Muscle layer of colon (tissue), 2 donors: ENCODE measurements around the gene PPP2R2C.

ENCODE experiments used
- H3K27ac ChIP-seq: one replicate; pipeline ENCODE4 v1.7.0; 2013; ENCODE audit warnings: low read depth, mild to moderate bottlenecking, low read length, moderate library complexity
- H3K27me3 ChIP-seq, 2 donors: one replicate each; pipeline ENCODE4 v1.7.0; 2013; ENCODE audit warnings: low read length in 2 of 2, mild to moderate bottlenecking in 2 of 2; ENCODE audit not compliant: insufficient read depth in 2 of 2, control insufficient read depth in 1 of 2
- H3K36me3 ChIP-seq: one replicate; pipeline ENCODE4 v1.7.0; 2013; ENCODE audit warnings: mild to moderate bottlenecking, low read length; ENCODE audit not compliant: insufficient read depth
- H3K4me1 ChIP-seq: one replicate; pipeline ENCODE4 v1.7.0; 2013; ENCODE audit warnings: mild to moderate bottlenecking, low read length; ENCODE audit not compliant: insufficient read depth
- H3K4me3 ChIP-seq, 2 donors: one replicate each; pipeline ENCODE4 v1.7.0; 2013; ENCODE audit warnings: low read length in 2 of 2, low read depth in 1 of 2, mild to moderate bottlenecking in 1 of 2, moderate library complexity in 1 of 2
- H3K9ac ChIP-seq: one replicate; pipeline ENCODE4 v1.7.0; 2013; ENCODE audit warnings: low read length
- H3K9me3 ChIP-seq: one replicate; pipeline ENCODE4 v1.7.0; 2013; ENCODE audit warnings: mild to moderate bottlenecking, low read length
- donor health status: abdominal sarcoma.
- donor health status: Adenocarcinoma of cecum.

PPP2R2C gene

GRCh38 chr4:6426571-6427438 is 45.6 kb downstream of the PPP2R2C start:
- Histone ChIP-seq H3K9ac (no peak overlapping the region), H3K9me3 (no peaks in the 10 kb centered on the region), H3K4me3 (no peak overlapping the region), H3K27me3 (peaks cover 0 to 4% of the 10 kb centered on the region in 2 donors), H3K4me1 (no peaks in the 10 kb centered on the region), H3K27ac (no peak overlapping the region), H3K36me3 (no peaks in the 10 kb centered on the region)

- Histone ChIP-seq H3K9me3 (no peaks in the 10 kb centered on the region), H3K27me3 (peaks cover 0 to 4% of the 10 kb centered on the region in 2 donors), H3K36me3 (no peaks in the 10 kb centered on the region), H3K9ac (no peak overlapping the region), H3K27ac (no peak overlapping the region), H3K4me3 (no peak overlapping the region), H3K4me1 (no peaks in the 10 kb centered on the region)
These were observed 46.5 kb downstream of the PPP2R2C start for GRCh38 chr4:6425911-6426310.

DNA sequence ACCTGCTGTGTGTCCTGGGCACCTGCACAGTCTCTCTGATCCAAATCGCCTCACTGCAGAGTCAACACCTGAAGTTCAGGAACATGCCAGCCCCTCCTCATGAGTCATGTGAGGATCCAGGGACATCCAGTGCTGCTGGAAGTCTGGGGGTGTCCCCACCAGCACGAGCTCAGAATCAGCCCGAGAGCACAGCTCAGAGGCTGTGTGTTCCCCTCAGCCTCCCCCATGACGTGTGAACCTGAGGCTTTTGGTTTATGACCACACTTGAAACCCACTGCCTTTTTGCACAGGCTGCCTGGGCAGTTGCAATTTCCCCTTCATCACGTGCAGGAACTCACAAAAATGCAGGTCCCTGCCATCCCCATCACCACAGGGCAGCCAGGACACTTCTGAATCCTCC is 47.1 kb downstream of the PPP2R2C start:
- no peak overlapping the region for H3K27ac ChIP-seq
- no peak overlapping the region for H3K4me3 ChIP-seq
- H3K4me1 ChIP-seq: no peaks in the 10 kb centered on the region
- no peaks in the 10 kb centered on the region for H3K36me3 ChIP-seq
- H3K9me3 ChIP-seq: no peaks in the 10 kb centered on the region
- H3K9ac ChIP-seq: no peak overlapping the region
- H3K27me3 ChIP-seq: peaks cover 0 to 4% of the 10 kb centered on the region in 2 donors

DNA sequence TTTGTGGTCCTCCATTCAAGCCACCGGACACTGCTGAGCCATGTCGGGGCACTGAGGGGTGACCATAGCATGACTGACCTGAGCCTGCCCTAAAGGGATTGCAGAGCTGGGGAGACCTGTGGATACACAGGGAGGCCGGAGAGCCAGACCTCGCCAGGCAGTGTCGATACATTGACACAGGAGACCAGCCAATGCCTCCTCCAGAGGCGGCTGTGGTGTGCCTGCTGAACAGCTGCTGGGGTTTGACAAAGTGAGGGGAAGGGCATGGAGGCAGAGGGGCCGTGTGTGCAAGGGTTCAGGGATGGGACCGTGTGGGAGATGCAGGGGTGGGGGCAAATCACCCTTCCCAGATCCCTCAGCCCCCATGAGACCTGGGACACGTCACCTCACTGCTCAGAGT is 48.0 kb downstream of the PPP2R2C start:
- Histone ChIP-seq H3K27ac (no peak overlapping the region), H3K36me3 (no peaks in the 10 kb centered on the region), H3K27me3 (peaks cover 0 to 4% of the 10 kb centered on the region in 2 donors), H3K4me1 (no peaks in the 10 kb centered on the region), H3K4me3 (no peak overlapping the region), H3K9ac (no peak overlapping the region), H3K9me3 (no peaks in the 10 kb centered on the region)

DNA sequence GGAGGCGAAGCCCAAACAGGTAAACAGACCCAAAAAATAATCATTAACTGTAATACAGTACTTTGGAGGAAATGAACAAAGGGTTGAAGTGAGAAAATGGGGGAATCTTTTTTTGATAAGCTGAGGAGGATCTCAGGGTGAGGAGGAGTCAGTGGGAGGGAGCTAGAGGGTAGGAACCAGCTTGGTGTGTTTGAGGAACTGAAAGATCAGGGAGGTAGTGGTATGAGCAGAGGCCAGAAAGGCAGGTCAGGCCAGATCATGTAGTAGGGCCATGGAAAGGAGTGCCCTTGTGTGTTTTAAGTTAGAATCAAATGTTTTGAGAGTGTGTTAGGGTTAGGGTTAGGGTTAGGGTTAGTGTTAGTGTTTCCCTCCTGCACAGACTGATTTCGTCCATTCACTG is 48.8 kb downstream of the PPP2R2C start:
- no peak overlapping the region for H3K4me3 ChIP-seq
- no peaks in the 10 kb centered on the region for H3K9me3 ChIP-seq
- H3K9ac ChIP-seq: no peak overlapping the region
- no peaks in the 10 kb centered on the region for H3K4me1 ChIP-seq
- H3K27me3 ChIP-seq: peaks cover 0 to 4% of the 10 kb centered on the region in 2 donors
- no peak overlapping the region for H3K27ac ChIP-seq
- H3K36me3 ChIP-seq: no peaks in the 10 kb centered on the region

- Histone ChIP-seq H3K27ac (no peak overlapping the region), H3K9me3 (no peaks in the 10 kb centered on the region), H3K27me3 (peaks cover 0 to 4% of the 10 kb centered on the region in 2 donors), H3K36me3 (no peaks in the 10 kb centered on the region), H3K4me1 (no peaks in the 10 kb centered on the region), H3K9ac (no peak overlapping the region), H3K4me3 (no peak overlapping the region)
These were observed 49.5 kb downstream of the PPP2R2C start for GRCh38 chr4:6422866-6423265.

DNA sequence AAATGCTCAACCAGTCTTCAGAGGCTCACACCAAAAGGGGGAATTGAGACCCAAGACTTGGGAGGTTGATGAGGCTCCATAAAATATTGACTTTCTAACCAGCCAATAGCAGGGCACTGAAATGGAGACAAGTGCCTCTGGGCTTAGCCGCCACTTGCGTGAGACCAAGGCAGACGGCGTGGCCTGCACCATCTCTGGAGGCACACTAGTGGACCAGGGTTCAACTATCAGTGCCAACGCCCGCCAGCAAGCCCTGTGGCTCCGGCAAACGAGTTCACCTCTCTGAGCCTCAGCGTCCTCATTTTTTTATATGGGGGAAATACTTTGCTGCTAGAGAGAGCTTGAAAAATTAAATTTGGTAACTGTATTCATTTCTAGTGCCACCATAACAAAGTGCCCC is 50.3 kb downstream of the PPP2R2C start:
- H3K9me3 ChIP-seq: no peaks in the 10 kb centered on the region
- no peaks in the 10 kb centered on the region for H3K4me1 ChIP-seq
- no peaks in the 10 kb centered on the region for H3K36me3 ChIP-seq
- H3K27me3 ChIP-seq: peaks cover 0 to 4% of the 10 kb centered on the region in 2 donors
- no peak overlapping the region for H3K9ac ChIP-seq
- H3K4me3 ChIP-seq: no peak overlapping the region
- H3K27ac ChIP-seq: no peak overlapping the region

DNA sequence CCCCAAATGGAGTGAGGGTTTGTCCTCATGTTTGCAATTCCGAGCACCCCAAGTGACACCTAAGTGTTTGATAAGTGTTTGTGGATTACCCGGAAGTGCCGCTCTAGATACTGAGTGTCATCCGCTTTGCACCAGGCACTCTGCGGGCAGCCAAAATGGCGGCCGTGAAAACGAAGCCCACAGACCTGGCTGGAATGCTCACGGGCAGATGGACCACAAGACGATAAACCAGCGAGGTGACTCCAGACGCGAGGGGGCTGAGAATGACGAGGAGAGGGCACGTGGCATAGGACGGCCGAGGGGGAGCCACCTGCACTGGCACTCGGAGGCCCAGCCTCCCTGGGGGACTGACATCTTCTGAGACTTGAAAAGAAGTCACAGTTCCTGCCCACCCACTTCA is 51.0 kb downstream of the PPP2R2C start:
- H3K27ac ChIP-seq: no peak overlapping the region
- H3K36me3 ChIP-seq: no peaks in the 10 kb centered on the region
- H3K4me1 ChIP-seq: no peaks in the 10 kb centered on the region
- H3K9me3 ChIP-seq: no peaks in the 10 kb centered on the region
- no peak overlapping the region for H3K4me3 ChIP-seq
- peaks cover 0 to 4% of the 10 kb centered on the region in 2 donors for H3K27me3 ChIP-seq
- H3K9ac ChIP-seq: no peak overlapping the region

DNA sequence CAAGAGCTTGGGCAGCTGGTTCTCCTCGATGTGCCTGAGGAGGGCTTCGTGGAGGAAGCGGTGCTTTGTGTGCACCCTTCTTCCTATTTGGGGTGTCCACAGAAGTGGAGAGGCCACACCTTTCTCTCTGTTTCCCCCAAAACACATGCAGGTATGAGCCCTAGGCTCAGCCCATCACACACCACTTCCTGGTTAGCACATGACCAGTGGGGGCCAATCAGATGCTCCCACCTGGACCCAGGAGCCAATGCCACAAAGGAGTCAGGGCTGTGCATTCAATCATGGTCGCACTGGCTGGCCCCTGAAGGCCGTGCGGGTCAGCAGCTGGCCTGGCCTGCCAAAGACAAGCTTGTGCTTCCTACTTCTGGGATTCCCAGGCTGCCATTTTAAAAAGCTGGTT is 51.4 kb downstream of the PPP2R2C start:
- Histone ChIP-seq H3K36me3 (no peaks in the 10 kb centered on the region), H3K4me3 (no peak overlapping the region), H3K27me3 (peaks cover 0 to 4% of the 10 kb centered on the region in 2 donors), H3K9ac (no peak overlapping the region), H3K27ac (no peak overlapping the region), H3K4me1 (no peaks in the 10 kb centered on the region), H3K9me3 (no peaks in the 10 kb centered on the region)

- H3K27ac ChIP-seq: no peak overlapping the region
- no peak overlapping the region for H3K4me3 ChIP-seq
These were observed 52.4 kb downstream of the PPP2R2C start for GRCh38 chr4:6420036-6420435.

DNA sequence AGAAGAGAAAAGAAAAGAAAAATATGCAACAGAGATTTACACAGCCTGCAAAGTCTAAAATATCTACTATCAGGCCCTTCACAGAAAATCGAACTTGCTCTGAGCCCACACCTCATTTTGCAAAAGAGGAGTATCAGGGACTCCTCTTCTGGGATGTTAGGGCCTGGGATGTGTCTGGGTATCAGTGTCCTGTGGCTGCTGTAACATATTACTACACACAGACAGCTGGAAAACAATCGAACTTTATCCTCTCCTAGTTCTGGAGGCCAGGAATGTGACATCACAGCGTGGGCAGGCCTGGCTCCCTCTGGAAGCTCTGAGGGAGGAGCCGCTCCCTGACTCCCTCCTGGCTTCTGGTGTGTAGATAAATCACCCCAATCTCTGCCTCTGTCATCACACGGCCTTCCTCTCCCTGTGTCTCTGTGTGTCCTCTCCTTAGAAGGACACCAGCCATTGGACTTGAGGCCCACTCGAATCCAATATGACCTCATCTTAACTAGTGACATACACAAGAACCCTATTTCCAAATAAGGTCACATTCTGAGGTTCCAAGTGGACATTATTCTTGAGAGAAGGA is 52.9 kb downstream of the PPP2R2C start:
- Histone ChIP-seq H3K4me3 (no peak overlapping the region), H3K27me3 (peaks cover 0 to 7% of the 10 kb centered on the region in 2 donors), H3K9ac (no peak overlapping the region), H3K36me3 (no peaks in the 10 kb centered on the region), H3K27ac (no peak overlapping the region), H3K4me1 (no peaks in the 10 kb centered on the region), H3K9me3 (no peaks in the 10 kb centered on the region)

More at GRCh38 chr4:6420036-6420435, 52.4 kb downstream of the PPP2R2C start:
- Histone ChIP-seq H3K9ac (no peak overlapping the region), H3K36me3 (no peaks in the 10 kb centered on the region), H3K27me3 (peaks cover 0 to 5% of the 10 kb centered on the region in 2 donors), H3K9me3 (no peaks in the 10 kb centered on the region), H3K4me1 (no peaks in the 10 kb centered on the region)
